Esophagus squamous epithelium (tissue), 5 donors: Measurements from ENCODE around the gene CT45A1. TPM values are rescaled to one million over a fixed set of nuclear protein-coding genes. Genes with fewer than 3 reads are reported as not detected.
"Not testable (repeated sequence)": the region's sequence is repeated elsewhere in the genome, so short reads cannot be mapped to it uniquely, and the experiment has no call there.

ENCODE experiments used
- DNase-seq: peaks from one replicate; lab custom pipeline; 2025; lab: John Stamatoyannopoulos, UW
- H3K27ac ChIP-seq, 4 donors: fragments of 200-600 bp; sonication (generic); one replicate each; pipeline ENCODE4 v1.5.1; 2016 to 2019; ENCODE audit warnings: mild to moderate bottlenecking in 1 of 4
- H3K27me3 ChIP-seq, 4 donors: fragments of 200-600 bp; sonication (generic); 1 replicate in 3 of 4; 2 replicates in 1 of 4; pipeline versions ENCODE4 v1.5.1 to v1.6.0; 2017 to 2021; ENCODE audit warnings: antibody characterized with exemption in 1 of 4
- H3K36me3 ChIP-seq, 3 donors: fragments of 200-600 bp; sonication (generic); one replicate each; pipeline ENCODE4 v1.5.1; 2016 to 2019
- H3K4me1 ChIP-seq, 3 donors: fragments of 200-600 bp; sonication (generic); one replicate each; pipeline ENCODE4 v1.5.1; 2017 to 2019
- H3K4me3 ChIP-seq, 4 donors: fragments of 200-600 bp; sonication (generic); 1 replicate in 3 of 4; 2 replicates in 1 of 4; pipeline ENCODE4 v1.5.1; 2016 to 2019; ENCODE audit warnings: mild to moderate bottlenecking in 2 of 4, moderate library complexity in 1 of 4
- H3K9me3 ChIP-seq, 3 donors: fragments of 200-600 bp; sonication (generic); one replicate each; pipeline ENCODE4 v1.5.1; 2016 to 2019
- WGBS, 2 donors: methylation state at CpG; one replicate each; pipeline ENCODE4 v1.1.5; 2018; 5-methylcytosine and 5-hydroxymethylcytosine counted together
- intact Hi-C: fragments of 100-400 bp; cut with DNase I; formaldehyde crosslinking; loops from one replicate; pipeline ENCODE4 v1.15.0; 2022
- small RNA-seq, 4 donors: library from RNA; depleted of rRNA; stranded (forward); fragments of <200 nt; gene quantifications; one replicate each; pipeline ENCODE3, GENCODE V24; 2016
- total RNA-seq, 4 donors: library from RNA; depleted of rRNA; stranded (reverse); fragments of >200 nt; gene quantifications; one replicate each; pipeline ENCODE4 v1.1.0, GENCODE V29; 2016
- TF ChIP-seq, protein P1 (sequence below), 6 experiments: fragments of 450-650 bp in 4 of 6; fragments of 200-600 bp in 2 of 6; sonication (generic) in 2 of 6; IDR thresholded peaks; one replicate each; pipeline ENCODE4 v1.5.1; 2016 to 2019; ENCODE audit warnings: antibody characterized with exemption in 6 of 6, mild to moderate bottlenecking in 4 of 6, moderate library complexity in 4 of 6
- donor health status: DM: yes; HTN: yes; CAD: no.

CT45A1 gene
- total RNA-seq, 4 donors from 2014 or later = not detected

DNA sequence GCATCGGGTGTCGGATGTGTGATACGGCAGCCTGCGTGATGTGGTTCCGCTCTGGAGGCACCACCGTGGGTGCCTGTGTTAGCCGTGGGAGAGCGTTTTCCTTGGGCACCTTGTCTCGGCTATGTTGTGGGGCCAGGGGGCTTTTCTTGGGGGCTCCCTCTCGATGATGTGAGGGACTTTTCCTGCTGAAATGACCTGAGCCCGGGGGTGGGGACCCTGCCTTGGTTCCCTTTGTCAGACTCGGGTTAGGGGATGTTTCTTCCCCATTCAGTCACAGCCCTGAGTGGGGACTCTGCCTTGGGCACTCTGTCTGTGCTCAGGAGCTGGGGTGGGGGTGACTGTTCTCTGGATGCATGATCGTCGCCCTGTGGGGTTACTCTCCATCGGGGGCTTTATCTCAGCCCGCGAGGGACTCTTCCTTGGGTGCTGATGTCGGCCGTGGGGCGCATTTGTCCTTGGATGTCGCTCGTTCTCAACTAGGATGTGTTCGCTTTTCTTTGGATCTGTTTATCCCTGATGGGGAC, 27.8 kb downstream of the CT45A1 start:
- Histone ChIP-seq H3K4me1 (no peaks in the 10 kb centered on the region), H3K4me3 (no peak overlapping the region), H3K27ac (no peak overlapping the region), H3K27me3 (no peaks in the 10 kb centered on the region), H3K9me3 (no peaks in the 10 kb centered on the region), H3K36me3 (no peaks in the 10 kb centered on the region)
- WGBS, 2 donors = 91% methylated on average over 15 of the region's 23 CpGs; no CpG with 5 or more reads in 1 of the 2 donors
- no peak for DNase-seq
- TF ChIP-seq, protein P1, sequence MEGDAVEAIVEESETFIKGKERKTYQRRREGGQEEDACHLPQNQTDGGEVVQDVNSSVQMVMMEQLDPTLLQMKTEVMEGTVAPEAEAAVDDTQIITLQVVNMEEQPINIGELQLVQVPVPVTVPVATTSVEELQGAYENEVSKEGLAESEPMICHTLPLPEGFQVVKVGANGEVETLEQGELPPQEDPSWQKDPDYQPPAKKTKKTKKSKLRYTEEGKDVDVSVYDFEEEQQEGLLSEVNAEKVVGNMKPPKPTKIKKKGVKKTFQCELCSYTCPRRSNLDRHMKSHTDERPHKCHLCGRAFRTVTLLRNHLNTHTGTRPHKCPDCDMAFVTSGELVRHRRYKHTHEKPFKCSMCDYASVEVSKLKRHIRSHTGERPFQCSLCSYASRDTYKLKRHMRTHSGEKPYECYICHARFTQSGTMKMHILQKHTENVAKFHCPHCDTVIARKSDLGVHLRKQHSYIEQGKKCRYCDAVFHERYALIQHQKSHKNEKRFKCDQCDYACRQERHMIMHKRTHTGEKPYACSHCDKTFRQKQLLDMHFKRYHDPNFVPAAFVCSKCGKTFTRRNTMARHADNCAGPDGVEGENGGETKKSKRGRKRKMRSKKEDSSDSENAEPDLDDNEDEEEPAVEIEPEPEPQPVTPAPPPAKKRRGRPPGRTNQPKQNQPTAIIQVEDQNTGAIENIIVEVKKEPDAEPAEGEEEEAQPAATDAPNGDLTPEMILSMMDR (IDR thresholded peaks at IDR 0.05) = no peak
- intact Hi-C loops = no loop called here

DNA sequence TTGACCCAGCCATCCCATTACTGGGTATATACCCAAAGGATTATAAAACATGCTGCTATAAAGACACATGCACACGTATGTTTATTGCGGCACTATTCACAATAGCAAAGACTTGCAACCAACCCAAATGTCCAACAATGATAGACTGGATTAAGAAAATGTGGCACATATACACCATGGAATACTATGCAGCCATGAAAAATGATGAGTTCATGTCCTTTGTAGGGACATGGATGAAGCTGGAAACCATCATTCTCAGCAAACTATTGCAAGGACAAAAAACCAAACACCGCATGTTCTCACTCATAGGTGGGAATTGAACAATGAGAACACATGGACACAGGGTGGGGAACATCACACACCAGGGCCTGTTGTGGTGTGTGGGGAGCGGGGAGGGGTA, 31.3 kb downstream of the CT45A1 start:
- DNase-seq, H3K27me3 ChIP-seq, H3K27ac ChIP-seq, intact Hi-C loops, H3K4me3 ChIP-seq, H3K9me3 ChIP-seq, H3K36me3 ChIP-seq, H3K4me1 ChIP-seq: not testable (repeated sequence)
- WGBS, 2 donors = 90 to 94% methylated on average over 3 to 4 of the region's 4 CpGs

DNA sequence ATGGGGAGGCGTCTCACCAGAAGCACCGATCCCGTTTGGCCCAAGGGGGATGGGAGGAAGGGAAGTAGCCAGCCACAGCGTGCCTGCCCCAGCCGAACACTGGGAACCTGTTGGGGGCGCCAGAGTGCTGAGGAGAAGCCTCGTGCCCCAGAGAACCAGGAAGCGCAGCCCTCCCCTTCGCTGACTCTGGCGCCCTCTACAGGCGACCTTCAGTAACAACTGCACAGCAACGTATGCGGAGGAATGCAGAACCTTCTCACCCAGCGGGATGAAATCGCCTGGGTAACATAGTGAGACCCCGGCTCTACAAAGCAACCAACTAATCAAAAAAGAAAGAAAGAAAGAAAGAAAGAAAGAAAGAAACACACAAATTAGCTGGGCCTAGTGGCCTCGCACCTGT, 54.7 kb downstream of the CT45A1 start, which contains the start of gene CT45A3:
Gene CT45A3, minus strand, starts transcription at position 101 of the 400 bp plus-strand sequence. CDS start 3,747 bp downstream, outside the sequence.
- H3K27me3 ChIP-seq, H3K36me3 ChIP-seq, H3K9me3 ChIP-seq, intact Hi-C loops, DNase-seq, H3K27ac ChIP-seq, H3K4me3 ChIP-seq, H3K4me1 ChIP-seq: not testable (repeated sequence)
- no CpG with 5 or more reads among the region's 17 CpGs for WGBS, 2 donors

Small RNA genes within 50 kb of the gene (small RNA-seq; reads per million reads assigned to genes)
- 0 reads per million in 4 donors for gene AC240442.1

Other genes with a start within 250 kb of the CT45A1 start
- 10 to 100 TPM in 1 of 4 donors, 1 to 10 TPM in 3; 4.3 to 14.9 (median 6.4) TPM for gene INTS6L, start 193.0 kb upstream of the CT45A1 start, total RNA-seq
- gene CT45A3, start 54.6 kb downstream of the CT45A1 start, total RNA-seq = not detected
- gene CT45A5, start 71.9 kb downstream of the CT45A1 start, total RNA-seq = not detected
- not detected for gene CT45A6, start 89.1 kb downstream of the CT45A1 start, total RNA-seq
- not detected for gene CT45A2, start 106.4 kb downstream of the CT45A1 start, total RNA-seq
- not detected for gene CT45A7, start 123.6 kb downstream of the CT45A1 start, total RNA-seq
- gene CT45A8, start 140.9 kb downstream of the CT45A1 start, total RNA-seq = not detected
- not detected for gene CT45A9, start 158.2 kb downstream of the CT45A1 start, total RNA-seq
- gene CT45A10, start 179.8 kb downstream of the CT45A1 start, total RNA-seq = not detected
- not detected for gene SAGE1, start 180.1 kb downstream of the CT45A1 start, total RNA-seq